Mesothelial cell of epicardium (in vitro differentiated cells): ENCODE measurements around the gene FAM120B. TPM values are rescaled to one million over a fixed set of nuclear protein-coding genes. Genes with fewer than 3 reads are reported as not detected.
"Not testable (repeated sequence)": the region's sequence is repeated elsewhere in the genome, so short reads cannot be mapped to it uniquely, and the experiment has no call there.

Experiments
- DNase-seq, 2 experiments: peaks; one replicate each; pipeline ENCODE4 v3.0.0; 2021; ENCODE audit warnings: low spot score in 2 of 2; ENCODE audit not compliant: unreplicated experiment in 2 of 2
- H3K27ac Mint-ChIP-seq: 2 replicates; pipeline ENCODE4 v1.8.0; 2021; ENCODE audit warnings: mixed read lengths
- H3K27me3 Mint-ChIP-seq: 2 replicates; pipeline ENCODE4 v1.8.0; 2021; ENCODE audit warnings: low read depth, mixed read lengths
- H3K36me3 Mint-ChIP-seq: 2 replicates; pipeline ENCODE4 v1.8.0; 2021; ENCODE audit warnings: mixed read lengths
- H3K4me1 Mint-ChIP-seq: 2 replicates; pipeline ENCODE4 v1.8.0; 2021; ENCODE audit warnings: mixed read lengths
- H3K4me3 Mint-ChIP-seq: 2 replicates; pipeline ENCODE4 v1.8.0; 2021; ENCODE audit warnings: mild to moderate bottlenecking, moderate library complexity, mixed read lengths
- H3K9me3 Mint-ChIP-seq: 2 replicates; pipeline ENCODE4 v1.8.0; 2021; ENCODE audit warnings: mixed read lengths
- total RNA-seq: library from RNA; stranded (reverse); gene quantifications from 3 replicates; pipeline ENCODE4 v1.2.1, GENCODE V29; 2021
- TF ChIP-seq, protein P1 (sequence below): fragments of 200-600 bp; sonication (generic); IDR thresholded peaks from one replicate; pipeline ENCODE4 v1.5.0; 2021; ENCODE audit warnings: antibody characterized with exemption; ENCODE audit not compliant: unreplicated experiment

FAM120B gene
- total RNA-seq, 1 donor from 2014 or later: 44.1 TPM

DNA sequence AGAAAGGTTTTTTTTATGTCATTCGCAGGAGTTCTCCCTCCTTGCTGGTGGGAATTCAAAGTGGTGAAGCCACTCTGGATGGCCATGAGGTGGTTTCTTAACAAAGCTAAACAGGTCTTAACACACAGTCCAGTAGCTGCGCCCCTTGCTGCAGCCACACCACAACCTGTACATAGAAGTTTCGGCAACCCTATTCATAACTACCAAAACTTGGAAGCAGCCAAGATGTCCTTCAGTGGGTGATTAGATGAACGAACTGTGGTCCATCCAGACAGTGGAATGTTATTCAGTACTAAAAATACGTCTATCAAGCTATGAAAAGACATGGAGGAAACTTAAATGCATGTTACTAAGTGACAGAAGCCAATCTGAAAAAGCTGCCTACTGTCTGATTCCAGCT lies 78.9 kb downstream of the FAM120B start:
- Mint-ChIP-seq H3K27ac (no peak overlapping the region), H3K27me3 (no peaks in the 10 kb centered on the region), H3K4me3 (no peak overlapping the region), H3K4me1 (peaks cover 14% of the 10 kb centered on the region), H3K36me3 (peaks cover 15% of the 10 kb centered on the region), H3K9me3 (no peaks in the 10 kb centered on the region)
- DNase-seq: no peak
- TF ChIP-seq, protein P1, sequence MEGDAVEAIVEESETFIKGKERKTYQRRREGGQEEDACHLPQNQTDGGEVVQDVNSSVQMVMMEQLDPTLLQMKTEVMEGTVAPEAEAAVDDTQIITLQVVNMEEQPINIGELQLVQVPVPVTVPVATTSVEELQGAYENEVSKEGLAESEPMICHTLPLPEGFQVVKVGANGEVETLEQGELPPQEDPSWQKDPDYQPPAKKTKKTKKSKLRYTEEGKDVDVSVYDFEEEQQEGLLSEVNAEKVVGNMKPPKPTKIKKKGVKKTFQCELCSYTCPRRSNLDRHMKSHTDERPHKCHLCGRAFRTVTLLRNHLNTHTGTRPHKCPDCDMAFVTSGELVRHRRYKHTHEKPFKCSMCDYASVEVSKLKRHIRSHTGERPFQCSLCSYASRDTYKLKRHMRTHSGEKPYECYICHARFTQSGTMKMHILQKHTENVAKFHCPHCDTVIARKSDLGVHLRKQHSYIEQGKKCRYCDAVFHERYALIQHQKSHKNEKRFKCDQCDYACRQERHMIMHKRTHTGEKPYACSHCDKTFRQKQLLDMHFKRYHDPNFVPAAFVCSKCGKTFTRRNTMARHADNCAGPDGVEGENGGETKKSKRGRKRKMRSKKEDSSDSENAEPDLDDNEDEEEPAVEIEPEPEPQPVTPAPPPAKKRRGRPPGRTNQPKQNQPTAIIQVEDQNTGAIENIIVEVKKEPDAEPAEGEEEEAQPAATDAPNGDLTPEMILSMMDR: no peak

DNA sequence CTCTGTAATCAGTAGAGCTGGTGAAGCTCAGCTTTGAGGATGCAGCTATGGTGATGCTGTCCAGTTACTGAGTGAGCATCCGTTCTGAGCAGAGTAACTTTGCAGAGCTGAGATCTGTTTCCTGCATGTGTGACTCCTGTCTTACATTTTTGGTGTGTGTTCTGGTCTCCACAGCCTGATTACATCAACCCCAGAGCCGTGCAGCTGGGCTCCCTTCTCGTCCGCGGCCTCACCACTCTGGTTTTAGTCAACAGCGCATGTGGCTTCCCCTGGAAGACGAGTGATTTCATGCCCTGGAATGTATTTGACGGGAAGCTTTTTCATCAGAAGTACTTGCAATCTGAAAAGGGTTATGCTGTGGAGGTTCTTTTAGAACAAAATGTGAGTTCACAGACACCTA lies 81.6 kb downstream of the FAM120B start:
- DNase-seq: no peak

DNA sequence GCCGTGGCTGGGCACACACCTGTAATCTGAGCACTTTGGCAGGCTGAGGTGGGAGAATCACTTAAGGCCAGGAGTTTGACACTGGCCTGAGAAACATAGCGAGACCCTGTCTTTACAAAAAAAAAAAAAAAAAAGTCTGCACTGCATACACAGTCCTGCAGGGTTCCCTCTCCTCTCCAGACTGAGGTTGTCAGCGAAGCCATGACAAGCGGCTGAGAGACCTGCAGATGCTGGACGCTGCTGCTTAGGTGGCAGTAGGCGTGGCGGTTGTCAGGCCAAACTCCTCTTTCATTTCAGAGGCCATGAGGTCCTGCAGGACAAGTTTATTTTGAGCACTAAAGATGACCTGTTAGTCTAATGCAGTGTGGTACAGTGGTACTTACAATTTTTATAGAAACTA lies 86.5 kb downstream of the FAM120B start:
- H3K4me3 Mint-ChIP-seq: no peak overlapping the region
- H3K4me1 Mint-ChIP-seq: peaks cover 17% of the 10 kb centered on the region
- TF ChIP-seq, protein P1: peak; percentile 22
- H3K9me3 Mint-ChIP-seq: no peaks in the 10 kb centered on the region
- no peak for DNase-seq
- no peak overlapping the region for H3K27ac Mint-ChIP-seq
- no peaks in the 10 kb centered on the region for H3K27me3 Mint-ChIP-seq
- peaks cover 57% of the 10 kb centered on the region for H3K36me3 Mint-ChIP-seq

More for the DNA sequence above, 81.6 kb downstream of the FAM120B start:
- Mint-ChIP-seq H3K36me3 (peaks cover 28% of the 10 kb centered on the region), H3K27me3 (no peaks in the 10 kb centered on the region), H3K4me1 (peaks cover 19% of the 10 kb centered on the region), H3K4me3 (no peak overlapping the region), H3K27ac (no peak overlapping the region), H3K9me3 (no peaks in the 10 kb centered on the region)
- TF ChIP-seq, protein P1: no peak

DNA sequence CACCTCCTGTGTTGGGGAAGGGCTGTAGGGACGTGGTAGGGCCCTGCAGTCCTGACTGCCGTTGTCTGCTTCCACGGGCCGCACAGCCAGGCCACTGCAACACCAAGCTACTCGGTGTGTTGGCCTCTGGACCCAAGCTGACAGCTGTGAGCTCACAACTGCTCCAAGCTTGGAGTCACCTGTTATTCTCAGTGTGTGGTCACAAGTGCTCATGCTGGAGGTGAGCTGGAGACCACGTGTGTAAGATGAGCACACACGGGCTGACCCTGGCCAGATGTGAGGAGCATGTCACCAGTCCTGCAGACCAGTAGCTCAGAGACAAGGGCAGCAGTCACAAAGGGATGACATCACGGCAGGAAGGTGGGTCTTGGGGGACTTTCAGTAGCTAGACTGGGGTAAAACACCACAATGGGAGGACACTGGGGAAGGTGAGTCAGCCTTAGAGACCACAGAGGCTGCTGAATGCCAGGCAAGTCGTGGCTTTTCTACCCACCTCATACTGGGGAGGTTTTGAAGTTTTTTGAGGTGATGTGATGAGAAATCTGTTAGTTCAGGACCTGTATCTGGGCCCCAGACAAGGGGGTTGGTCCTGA lies 87.3 kb downstream of the FAM120B start:
- Mint-ChIP-seq H3K4me3 (no peak overlapping the region), H3K9me3 (no peaks in the 10 kb centered on the region), H3K27ac (no peak overlapping the region), H3K4me1 (peaks cover 14% of the 10 kb centered on the region), H3K27me3 (no peaks in the 10 kb centered on the region), H3K36me3 (peaks cover 57% of the 10 kb centered on the region)
- TF ChIP-seq, protein P1: no peak
- no peak for DNase-seq

DNA sequence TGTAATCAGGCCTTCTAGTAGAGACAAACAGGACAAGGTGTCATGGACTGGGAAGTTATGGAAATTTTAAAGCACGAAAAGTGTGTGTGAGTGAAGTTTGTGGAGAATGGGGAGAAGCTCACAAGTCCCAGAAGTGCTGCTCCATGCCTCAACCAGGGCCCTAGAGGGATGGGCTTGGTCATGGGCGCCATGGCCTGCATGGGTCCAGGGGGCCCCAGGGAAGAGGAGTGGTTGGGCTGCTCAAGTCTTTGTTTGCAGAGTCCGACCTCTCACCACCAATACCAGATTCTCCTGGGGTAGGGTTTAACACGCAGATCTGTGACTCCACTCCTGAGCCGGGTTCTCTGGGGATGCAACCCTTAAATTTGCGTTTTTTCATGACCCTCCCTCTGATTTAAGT lies 88.4 kb downstream of the FAM120B start:
- Mint-ChIP-seq H3K4me3 (no peak overlapping the region), H3K9me3 (no peaks in the 10 kb centered on the region), H3K4me1 (peaks cover 10% of the 10 kb centered on the region), H3K27ac (no peak overlapping the region), H3K27me3 (no peaks in the 10 kb centered on the region), H3K36me3 (peaks cover 49% of the 10 kb centered on the region)
- TF ChIP-seq, protein P1: no peak
- no peak for DNase-seq

DNA sequence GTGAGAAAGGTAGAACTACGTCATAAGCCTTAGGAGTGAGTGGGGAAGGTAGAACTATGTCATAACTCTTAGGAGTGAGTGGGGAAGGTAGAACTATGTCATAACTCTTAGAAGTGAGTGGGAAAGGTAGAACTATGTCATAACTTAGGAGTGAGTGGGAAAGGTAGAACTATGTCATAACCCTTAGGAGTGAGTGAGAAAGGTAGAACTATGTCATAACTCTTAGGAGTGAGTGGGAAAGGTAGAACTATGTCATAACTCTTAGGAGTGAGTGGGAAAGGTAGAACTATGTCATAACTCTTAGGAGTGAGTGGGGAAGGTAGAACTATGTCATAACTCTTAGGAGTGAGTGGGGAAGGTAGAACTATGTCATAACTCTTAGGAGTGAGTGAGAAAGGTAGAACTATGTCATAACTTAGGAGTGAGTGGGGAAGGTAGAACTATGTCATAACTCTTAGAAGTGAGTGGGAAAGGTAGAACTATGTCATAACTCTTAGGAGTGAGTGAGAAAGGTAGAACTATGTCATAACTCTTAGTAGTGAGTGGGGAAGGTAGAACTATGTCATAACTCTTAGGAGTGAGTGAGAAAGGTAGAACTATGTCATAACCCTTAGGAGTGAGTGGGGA lies 92.3 kb downstream of the FAM120B start:
- H3K4me1 Mint-ChIP-seq, H3K27ac Mint-ChIP-seq, H3K9me3 Mint-ChIP-seq, DNase-seq, H3K27me3 Mint-ChIP-seq, H3K4me3 Mint-ChIP-seq: not testable (repeated sequence)
- H3K36me3 Mint-ChIP-seq: peaks cover 39% of the 10 kb centered on the region

DNA sequence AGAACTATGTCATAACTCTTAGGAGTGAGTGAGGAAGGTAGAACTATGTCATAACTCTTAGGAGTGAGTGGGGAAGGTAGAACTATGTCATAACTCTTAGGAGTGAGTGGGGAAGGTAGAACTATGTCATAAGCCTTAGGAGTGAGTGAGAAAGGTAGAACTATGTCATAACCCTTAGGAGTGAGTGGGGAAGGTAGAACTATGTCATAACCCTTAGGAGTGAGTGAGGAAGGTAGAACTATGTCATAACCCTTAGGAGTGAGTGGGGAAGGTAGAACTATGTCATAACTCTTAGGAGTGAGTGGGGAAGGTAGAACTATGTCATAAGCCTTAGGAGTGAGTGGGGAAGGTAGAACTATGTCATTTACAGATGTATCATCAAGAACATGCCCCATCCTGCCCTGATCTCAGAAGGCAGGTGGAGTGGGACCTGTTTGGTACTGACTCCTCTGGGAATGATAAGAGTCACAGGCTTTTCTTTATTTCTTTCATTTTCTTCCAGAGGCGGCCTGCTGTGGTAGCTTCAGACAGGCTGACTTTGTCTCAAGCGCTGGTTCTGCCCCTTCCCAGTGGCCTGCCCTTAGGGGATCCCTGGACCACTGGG lies 93.5 kb downstream of the FAM120B start:
- H3K9me3 Mint-ChIP-seq, H3K4me1 Mint-ChIP-seq, DNase-seq, H3K27ac Mint-ChIP-seq, H3K4me3 Mint-ChIP-seq, H3K27me3 Mint-ChIP-seq: not testable (repeated sequence)
- H3K36me3 Mint-ChIP-seq: peaks cover 36% of the 10 kb centered on the region
